ENCODE measurements around the gene ATP1A1.
A peak's percentile ranks its signal among the peaks of the same experiment; 100 is the strongest.

The ATP1A1 gene

GRCh38 chr1:116446686-116447085 lies 73.6 kb downstream of the ATP1A1 start:
- DNase-seq = no peak

GRCh38 chr1:116448785-116449385 lies 75.8 kb downstream of the ATP1A1 start:
- DNase-seq = no peak

- no peak for DNase-seq
Measured at GRCh38 chr1:116449578-116449977, 76.5 kb downstream of the ATP1A1 start.

GRCh38 chr1:116451702-116452101 lies 78.7 kb downstream of the ATP1A1 start:
- no peak for DNase-seq

GRCh38 chr1:116453481-116453880 lies 80.4 kb downstream of the ATP1A1 start:
- no peak for DNase-seq

GRCh38 chr1:116453906-116454305 lies 80.9 kb downstream of the ATP1A1 start:
- peak; percentile 54 for DNase-seq

All from NCI-H226 (cell line).